Measurements from ENCODE around the gene MGAT4B. TPM values are rescaled to one million over a fixed set of nuclear protein-coding genes. Genes with fewer than 3 reads are reported as not detected.
A peak's percentile ranks its signal among the peaks of the same experiment; 100 is the strongest.

MGAT4B gene
- total and polyA plus RNA-seq, 2 experiments from 2014 or later: 159 to 243 TPM

- H3K4me1 ChIP-seq (ENCODE audit: insufficient read depth): peaks cover 36% of the 10 kb centered on the region
Measured at GRCh38 chr5:179817470-179817840, 10.8 kb upstream of the MGAT4B start.

GRCh38 chr5:179816796-179817469 is 10.3 kb upstream of the MGAT4B start:
- Histone ChIP-seq H3K27me3 (no peaks in the 10 kb centered on the region), H4K20me1 (ENCODE audit: insufficient read depth, poor library complexity, severe bottlenecking) (peaks cover 8% of the 10 kb centered on the region), H3K79me2 (peaks cover 20% of the 10 kb centered on the region), H2AFZ (peak overlapping the region; percentile 72), H3K9me2 (replicated peaks; ENCODE audit: insufficient read depth) (no peaks in the 10 kb centered on the region), H3K27ac (peak overlapping the region; percentile 99), H3K4me1 (ENCODE audit: insufficient read depth) (peaks cover 31% of the 10 kb centered on the region), H3K9me3 (ENCODE audit: low read depth) (no peaks in the 10 kb centered on the region), H3K4me2 (peak overlapping the region; percentile 96), H3K36me3 (replicated peaks; ENCODE audit: insufficient read depth, low read depth) (no peaks in the 10 kb centered on the region), H3K4me3 (peak overlapping the region; percentile 42)
- DNase-seq (ENCODE audit: low spot score): peak; percentile 65
- WGBS (ENCODE audit: low lambda C conversion rate, missing lambda C conversion rate): 5% methylated on average over 31 of the region's 72 CpGs
- no peak for TF ChIP-seq EZH2 (IDR thresholded peaks at IDR 0.05; ENCODE audit: borderline replicate concordance)
- TF ChIP-seq CTCF (IDR thresholded peaks at IDR 0.05; ENCODE audit: poor library complexity): peak; percentile 10
- no peak for TF ChIP-seq EZH2phosphoT487 (IDR thresholded peaks at IDR 0.05; ENCODE audit: low read depth, severe bottlenecking, unreplicated experiment)

More at GRCh38 chr5:179817470-179817840, 10.8 kb upstream of the MGAT4B start:
- WGBS (ENCODE audit: low lambda C conversion rate, missing lambda C conversion rate): 89% methylated on average over 8 of the region's 8 CpGs
- TF ChIP-seq EZH2 (IDR thresholded peaks at IDR 0.05; ENCODE audit: borderline replicate concordance): no peak
- TF ChIP-seq EZH2phosphoT487 (IDR thresholded peaks at IDR 0.05; ENCODE audit: low read depth, severe bottlenecking, unreplicated experiment): no peak
- TF ChIP-seq CTCF (IDR thresholded peaks at IDR 0.05; ENCODE audit: poor library complexity): no peak
- DNase-seq (ENCODE audit: low spot score): no peak
- Histone ChIP-seq H3K27me3 (no peaks in the 10 kb centered on the region), H3K9me2 (replicated peaks; ENCODE audit: insufficient read depth) (no peaks in the 10 kb centered on the region), H3K79me2 (peaks cover 25% of the 10 kb centered on the region), H2AFZ (peak overlapping the region; percentile 72), H3K9me3 (ENCODE audit: low read depth) (no peaks in the 10 kb centered on the region), H3K4me3 (no peak overlapping the region), H3K36me3 (replicated peaks; ENCODE audit: insufficient read depth, low read depth) (no peaks in the 10 kb centered on the region), H3K27ac (peak overlapping the region; percentile 99), H4K20me1 (ENCODE audit: insufficient read depth, poor library complexity, severe bottlenecking) (peaks cover 13% of the 10 kb centered on the region), H3K4me2 (peak overlapping the region; percentile 96)

GRCh38 chr5:179816401-179816795 is 9.7 kb upstream of the MGAT4B start:
- H3K4me3 ChIP-seq: peak overlapping the region; percentile 42
- H3K4me2 ChIP-seq: peak overlapping the region; percentile 96
- peaks cover 14% of the 10 kb centered on the region for H3K79me2 ChIP-seq
- peaks cover 31% of the 10 kb centered on the region for H3K4me1 ChIP-seq (ENCODE audit: insufficient read depth)
- H4K20me1 ChIP-seq (ENCODE audit: insufficient read depth, poor library complexity, severe bottlenecking): peaks cover 3% of the 10 kb centered on the region
- no peak for DNase-seq (ENCODE audit: low spot score)
- no peaks in the 10 kb centered on the region for H3K27me3 ChIP-seq
- no peaks in the 10 kb centered on the region for H3K9me2 ChIP-seq (replicated peaks; ENCODE audit: insufficient read depth)
- H3K27ac ChIP-seq: peak overlapping the region; percentile 99
- WGBS (ENCODE audit: low lambda C conversion rate, missing lambda C conversion rate): 56% methylated on average over 21 of the region's 23 CpGs
- H3K9me3 ChIP-seq (ENCODE audit: low read depth): no peaks in the 10 kb centered on the region
- peak overlapping the region; percentile 72 for H2AFZ ChIP-seq
- no peak for TF ChIP-seq EZH2 (IDR thresholded peaks at IDR 0.05; ENCODE audit: borderline replicate concordance)
- no peak for TF ChIP-seq CTCF (IDR thresholded peaks at IDR 0.05; ENCODE audit: poor library complexity)
- TF ChIP-seq EZH2phosphoT487 (IDR thresholded peaks at IDR 0.05; ENCODE audit: low read depth, severe bottlenecking, unreplicated experiment): no peak
- no peaks in the 10 kb centered on the region for H3K36me3 ChIP-seq (replicated peaks; ENCODE audit: insufficient read depth, low read depth)

Measured in hepatocyte (in vitro differentiated cells).